SW480 (cell line): ENCODE results near the gene PRDM13.
"Not testable (repeated sequence)": the region's sequence is repeated elsewhere in the genome, so short reads cannot be mapped to it uniquely, and the experiment has no call there.

ENCODE experiments used
- DNase-seq: peaks from one replicate; pipeline ENCODE4 v3.0.0-alpha.2; 2016; ENCODE audit warnings: low spot score

The PRDM13 gene

DNA sequence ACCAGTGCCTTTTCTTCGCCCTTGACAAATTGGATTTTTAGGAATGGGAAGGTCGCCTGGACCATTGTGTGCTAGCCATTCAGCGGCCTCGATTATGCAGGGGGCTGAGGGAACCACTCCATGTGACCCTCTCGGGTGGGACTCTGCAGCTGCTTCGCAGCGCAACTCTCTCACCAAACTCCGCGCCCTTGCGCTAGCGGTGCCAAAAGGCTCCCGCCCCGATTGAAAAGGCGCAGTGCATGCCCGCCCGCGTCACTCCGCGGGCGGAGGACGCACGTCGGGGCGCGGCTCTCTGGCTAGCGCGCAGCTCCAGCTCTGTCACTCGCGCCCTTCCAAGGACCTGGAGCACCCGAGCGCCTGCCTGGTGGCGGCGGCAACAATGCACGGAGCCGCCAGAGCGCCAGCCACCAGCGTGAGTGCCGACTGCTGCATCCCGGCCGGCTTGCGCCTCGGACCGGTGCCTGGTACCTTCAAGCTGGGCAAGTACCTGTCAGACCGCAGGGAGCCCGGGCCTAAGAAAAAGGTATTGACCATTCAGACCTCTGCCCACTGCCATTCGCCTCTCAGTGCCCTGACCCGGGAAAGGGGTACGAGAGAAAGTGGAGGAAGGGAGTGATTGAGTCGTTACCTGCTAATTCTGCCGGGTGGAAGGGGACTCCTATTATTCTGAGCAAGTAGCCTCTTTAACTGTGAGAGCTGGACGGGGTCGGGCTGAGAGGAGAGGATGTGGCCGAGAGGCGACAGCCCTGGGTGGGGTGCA, at the start of gene PRDM13:
TSS of gene PRDM13 (plus strand) at position 178 of the 760 bp plus-strand sequence. CDS start at position 380, 202 bp downstream.
- no peak for DNase-seq

DNA sequence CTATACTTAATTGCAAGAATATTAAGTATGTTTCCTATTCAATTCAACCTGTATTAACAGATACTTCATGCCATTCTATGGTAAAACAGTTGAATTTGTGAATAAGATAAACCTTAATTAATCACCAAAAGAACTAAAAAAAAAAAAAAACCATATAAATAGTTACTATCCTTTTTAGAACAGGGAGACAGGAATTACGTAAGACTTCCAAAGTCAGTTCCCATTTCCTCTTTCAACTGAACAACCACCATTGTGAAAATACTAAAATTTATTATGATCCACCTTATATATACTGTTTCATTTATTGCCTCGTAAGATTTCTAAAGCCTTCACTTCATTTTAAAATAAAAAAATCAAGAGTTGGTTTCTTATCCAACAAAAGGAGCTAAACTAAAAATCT, 47.6 kb upstream of the PRDM13 start:
- no peak for DNase-seq

DNA sequence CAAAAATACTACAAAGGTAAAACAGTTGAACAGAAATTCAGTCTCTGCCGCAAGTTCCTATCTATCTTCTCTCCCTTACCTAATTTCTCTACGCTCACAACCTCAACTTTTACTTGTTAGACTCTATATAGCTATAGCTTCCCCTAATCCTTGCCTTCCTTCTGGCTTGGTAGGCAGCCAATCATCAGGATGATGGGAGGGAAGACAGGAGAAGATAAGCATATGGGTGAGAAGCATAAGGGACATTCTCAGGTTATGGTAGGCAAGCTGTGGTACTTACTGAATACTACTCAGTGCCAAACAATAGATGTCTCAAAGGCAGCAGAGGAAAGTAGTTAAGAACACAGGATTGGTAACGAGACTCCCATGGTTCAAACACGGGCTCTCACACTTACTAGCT, 46.0 kb upstream of the PRDM13 start:
- DNase-seq = no peak

- no peak for DNase-seq
Measured at GRCh38 chr6:99563056-99563723, 43.4 kb upstream of the PRDM13 start.

DNA sequence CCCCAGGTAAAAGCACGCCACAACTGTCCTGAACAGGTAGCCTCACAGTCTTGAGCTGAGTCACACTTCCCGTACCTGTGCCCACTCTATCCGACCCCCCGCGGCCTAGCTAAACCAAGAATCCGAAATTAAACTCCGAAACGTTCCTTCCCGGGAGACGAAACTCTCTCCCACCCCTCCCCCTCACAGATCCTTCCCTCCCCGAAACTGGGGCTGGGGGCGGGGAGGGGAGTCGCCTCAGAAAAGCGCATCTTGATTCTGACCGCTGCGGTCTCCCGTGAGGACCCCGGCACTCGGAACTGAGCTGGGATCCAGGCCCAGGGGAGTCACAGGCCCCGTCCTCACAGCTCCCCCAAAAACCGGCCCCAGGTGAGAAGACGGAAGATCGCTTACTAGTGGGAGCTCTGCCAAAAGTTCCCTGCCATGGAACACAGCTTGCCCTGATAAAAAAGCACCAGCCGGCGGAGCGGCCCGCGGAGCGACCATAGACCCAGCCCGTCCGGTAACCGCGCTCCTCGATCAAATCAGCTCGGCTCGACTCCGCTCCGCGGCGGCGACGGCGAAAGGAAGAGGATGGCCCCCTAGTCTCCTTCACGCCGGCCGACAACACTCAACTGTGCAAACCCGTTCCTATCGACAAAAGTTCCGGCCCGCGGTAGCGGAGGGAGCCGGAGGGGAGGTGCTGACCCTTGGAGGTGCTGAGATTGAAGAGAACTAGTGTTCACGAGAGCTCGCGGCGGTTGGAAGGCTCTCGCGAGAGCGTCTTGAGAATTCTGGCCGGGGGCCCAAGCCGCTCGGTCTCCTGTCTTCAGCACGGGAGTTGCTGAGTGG, 38.3 kb upstream of the PRDM13 start, which contains the start of gene CCNC:
TSS of gene CCNC (minus strand) at position 558 of the 831 bp plus-strand sequence. CDS start at position 425, 133 bp downstream.
- peak; percentile 92 for DNase-seq

DNA sequence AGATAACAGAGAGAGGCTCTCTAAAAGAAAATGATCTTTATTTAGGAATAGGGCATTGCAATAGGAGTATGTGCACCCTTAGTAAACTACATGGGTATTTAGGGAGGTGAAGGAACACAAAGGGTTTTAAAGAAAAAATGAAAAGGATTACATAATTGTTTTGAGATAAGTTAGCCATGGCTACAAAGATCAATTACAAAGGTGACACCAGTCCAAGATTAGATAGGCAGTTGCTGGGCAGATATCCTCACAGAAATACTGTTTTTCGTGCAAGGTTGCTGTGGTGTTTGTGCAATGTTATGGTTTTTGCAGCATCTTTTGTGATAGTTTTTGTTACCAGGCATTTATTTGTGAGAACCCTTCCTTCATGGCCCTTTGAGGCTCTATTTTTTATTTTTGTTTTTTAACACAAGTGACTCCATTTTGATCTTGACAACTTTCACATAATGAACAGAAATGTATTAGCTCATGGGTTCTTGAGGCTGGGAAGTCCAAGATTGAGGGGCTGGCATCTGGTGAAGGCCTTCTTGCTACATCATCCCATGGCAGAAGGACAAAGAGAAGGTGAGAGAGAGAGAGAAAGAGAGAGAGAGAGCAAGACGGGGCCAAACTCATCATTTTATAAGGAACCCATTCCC, 32.5 kb upstream of the PRDM13 start:
- no peak for DNase-seq

- no peak for DNase-seq
Measured at GRCh38 chr6:99575544-99576227, 30.9 kb upstream of the PRDM13 start.

- no peak for DNase-seq
Measured at GRCh38 chr6:99579781-99580180, 26.9 kb upstream of the PRDM13 start.

DNA sequence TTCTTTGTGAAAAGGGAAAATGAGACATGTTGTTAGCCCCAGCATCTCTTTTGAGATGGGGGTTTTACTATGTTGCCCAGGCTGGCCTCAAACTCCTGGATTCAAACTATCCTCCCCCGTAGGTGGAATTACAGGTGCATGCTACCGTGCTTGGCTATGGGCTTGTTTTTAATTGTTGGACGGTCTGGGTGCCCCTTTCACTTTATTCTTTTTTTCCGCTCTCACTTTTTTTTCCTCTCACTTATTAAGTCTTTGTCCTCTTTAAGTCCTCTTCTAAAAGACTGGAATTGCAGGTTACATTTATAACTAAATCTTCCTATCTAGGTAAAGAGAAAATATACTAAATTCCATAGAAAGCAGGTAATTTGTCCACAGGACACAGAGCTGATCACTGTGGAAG, 18.8 kb upstream of the PRDM13 start:
- no peak for DNase-seq

DNA sequence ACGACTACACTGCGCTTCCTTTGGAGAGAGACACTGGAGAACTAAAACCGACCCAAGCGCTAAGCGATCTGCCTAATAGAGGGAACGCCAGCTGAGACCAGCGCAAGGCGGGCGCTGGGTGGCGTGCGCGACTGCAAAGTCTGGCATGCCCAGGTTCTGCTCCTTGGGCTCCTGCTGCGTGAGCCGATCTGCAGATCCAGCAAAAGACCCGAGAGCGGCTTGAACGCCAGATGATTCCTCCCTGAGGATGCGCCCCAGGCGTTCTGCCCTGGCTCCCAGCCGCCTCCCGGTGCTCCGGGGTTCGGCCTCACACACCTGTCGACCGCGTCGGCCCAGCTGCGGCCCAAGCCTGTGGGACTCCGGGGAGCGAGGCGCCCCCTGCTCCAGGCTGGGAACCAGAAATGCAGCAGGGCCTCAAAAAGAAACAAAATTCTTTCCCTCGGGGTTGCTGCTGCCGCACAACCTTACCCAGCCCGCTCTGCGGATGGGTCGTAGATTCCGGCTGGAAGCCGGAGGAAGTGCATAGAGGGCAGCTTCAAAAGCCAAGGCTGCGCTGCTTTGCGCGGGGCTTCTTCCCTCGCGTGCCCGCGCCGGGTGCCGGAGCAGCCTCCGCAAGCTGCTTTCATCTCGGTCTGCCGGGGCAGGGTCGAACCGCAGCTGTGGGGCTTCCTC, 17.9 kb upstream of the PRDM13 start:
- peak; percentile 79 for DNase-seq

GRCh38 chr6:99589290-99589672, 17.4 kb upstream of the PRDM13 start:
- peak; percentile 17 for DNase-seq

- DNase-seq = no peak
Measured at GRCh38 chr6:99589907-99590493, 16.6 kb upstream of the PRDM13 start.

GRCh38 chr6:99590728-99591672, 15.6 kb upstream of the PRDM13 start:
- DNase-seq = no peak

GRCh38 chr6:99591673-99592364, 14.8 kb upstream of the PRDM13 start:
- DNase-seq = no peak

DNA sequence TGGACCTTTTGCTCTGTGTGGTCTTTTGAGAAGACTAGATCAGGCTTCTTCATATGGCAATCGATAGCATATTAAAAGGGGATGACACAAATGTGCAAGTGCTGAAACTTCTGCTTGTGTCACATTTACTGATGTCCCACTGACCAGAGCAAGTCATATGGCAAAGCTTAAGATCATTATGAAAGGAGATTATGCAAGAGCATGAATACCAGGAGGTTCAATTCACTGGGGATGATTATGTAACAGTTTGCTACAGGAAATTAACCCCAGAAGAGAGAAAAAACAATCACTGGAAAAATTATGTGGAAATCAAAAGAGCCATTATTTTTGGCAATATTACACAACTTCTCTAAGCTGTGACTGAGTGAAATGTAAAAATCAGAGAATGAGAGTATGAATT, 13.7 kb upstream of the PRDM13 start:
- no peak for DNase-seq

GRCh38 chr6:99594696-99595095, 11.9 kb upstream of the PRDM13 start:
- DNase-seq = not testable (repeated sequence)

- DNase-seq = no peak
Measured at GRCh38 chr6:99602520-99603420, 3.9 kb upstream of the PRDM13 start.
